Activated CD4-positive, alpha-beta T cell treated with anti-CD3 and anti-CD28 coated beads for 4 hours (primary cell): Measurements from ENCODE around the gene EPHB3.

ENCODE experiments used
- DNase-seq, 2 donors: peaks; one replicate each; pipeline ENCODE4 v3.0.0-alpha.2; 2020

Gene EPHB3

GRCh38 chr3:184581331-184581855, 19.8 kb downstream of the EPHB3 start:
- no peak for DNase-seq

- DNase-seq = no peak
Measured at GRCh38 chr3:184582646-184583577, 21.3 kb downstream of the EPHB3 start.

- no peak for DNase-seq
Measured at GRCh38 chr3:184583578-184584451, 22.2 kb downstream of the EPHB3 start.

- no peak for DNase-seq
Measured at GRCh38 chr3:184584464-184584891, 22.9 kb downstream of the EPHB3 start.

- DNase-seq = no peak
Measured at GRCh38 chr3:184585545-184585944, 24.0 kb downstream of the EPHB3 start.

- no peak for DNase-seq
Measured at GRCh38 chr3:184586851-184587250, 25.3 kb downstream of the EPHB3 start.

- no peak for DNase-seq
Measured at GRCh38 chr3:184588776-184589175, 27.2 kb downstream of the EPHB3 start.

GRCh38 chr3:184590795-184591194, 29.2 kb downstream of the EPHB3 start:
- no peak for DNase-seq

- no peak for DNase-seq
Measured at GRCh38 chr3:184591789-184592188, 30.2 kb downstream of the EPHB3 start.

GRCh38 chr3:184592371-184593219, 31.0 kb downstream of the EPHB3 start:
- DNase-seq = no peak

GRCh38 chr3:184593220-184593927, 31.8 kb downstream of the EPHB3 start:
- DNase-seq = no peak

GRCh38 chr3:184593928-184594303, 32.3 kb downstream of the EPHB3 start:
- DNase-seq = no peak

- no peak for DNase-seq
Measured at GRCh38 chr3:184594371-184595001, 32.9 kb downstream of the EPHB3 start.

GRCh38 chr3:184595726-184596125, 34.1 kb downstream of the EPHB3 start:
- DNase-seq = no peak

- no peak for DNase-seq
Measured at GRCh38 chr3:184596233-184596632, 34.6 kb downstream of the EPHB3 start.

- no peak for DNase-seq
Measured at GRCh38 chr3:184596886-184597575, 35.4 kb downstream of the EPHB3 start.

- DNase-seq = no peak
Measured at GRCh38 chr3:184597829-184598573, 36.4 kb downstream of the EPHB3 start.

GRCh38 chr3:184598574-184598927, 37.0 kb downstream of the EPHB3 start:
- no peak for DNase-seq

GRCh38 chr3:184599143-184599542, 37.6 kb downstream of the EPHB3 start:
- DNase-seq = no peak
